Fibroblast of skin of right biceps (primary cell): ENCODE measurements around the gene IGSF9B.
"Not testable (repeated sequence)": the region's sequence is repeated elsewhere in the genome, so short reads cannot be mapped to it uniquely, and the experiment has no call there.

ENCODE experiments used
- DNase-seq: peaks from one replicate; pipeline ENCODE4 v3.0.0-alpha.2; 2013

Gene IGSF9B

GRCh38 chr11:133956650-133957633, at the start of gene IGSF9B:
Gene IGSF9B (minus strand): TSS chr11:133956968. CDS start chr11:133956754, 214 bp downstream.
- peak; percentile 70 for DNase-seq

- DNase-seq = no peak
These were observed 47.9 kb upstream of the IGSF9B start for GRCh38 chr11:134004496-134005172.

GRCh38 chr11:134003792-134004495, 47.2 kb upstream of the IGSF9B start:
- no peak for DNase-seq

- not testable (repeated sequence) for DNase-seq
These were observed 46.1 kb upstream of the IGSF9B start for GRCh38 chr11:134002819-134003218.

DNA sequence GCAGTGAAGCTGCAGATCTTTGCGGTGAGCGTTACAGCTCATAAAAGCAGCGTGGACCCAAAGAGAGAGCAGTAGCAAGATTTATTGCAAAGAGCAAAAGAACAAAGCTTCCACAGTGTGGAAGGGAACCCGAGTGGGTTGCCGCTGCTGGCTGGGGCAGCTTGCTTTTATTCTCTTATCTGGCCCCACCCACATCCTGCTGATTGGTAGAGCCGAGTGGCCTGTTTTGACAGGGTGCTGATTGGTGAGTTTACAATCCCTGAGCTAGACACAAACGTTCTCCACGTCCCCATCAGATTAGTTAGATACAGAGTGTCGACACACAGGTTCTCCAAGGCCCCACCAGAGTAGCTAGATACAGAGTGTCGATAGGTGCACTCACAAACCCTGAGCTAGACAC, 45.6 kb upstream of the IGSF9B start:
- DNase-seq = not testable (repeated sequence)

- DNase-seq = no peak
These were observed 44.8 kb upstream of the IGSF9B start for GRCh38 chr11:134001596-134001995.

GRCh38 chr11:134001088-134001487, 44.3 kb upstream of the IGSF9B start:
- DNase-seq = no peak

GRCh38 chr11:133999355-133999754, 42.6 kb upstream of the IGSF9B start:
- DNase-seq = no peak

DNA sequence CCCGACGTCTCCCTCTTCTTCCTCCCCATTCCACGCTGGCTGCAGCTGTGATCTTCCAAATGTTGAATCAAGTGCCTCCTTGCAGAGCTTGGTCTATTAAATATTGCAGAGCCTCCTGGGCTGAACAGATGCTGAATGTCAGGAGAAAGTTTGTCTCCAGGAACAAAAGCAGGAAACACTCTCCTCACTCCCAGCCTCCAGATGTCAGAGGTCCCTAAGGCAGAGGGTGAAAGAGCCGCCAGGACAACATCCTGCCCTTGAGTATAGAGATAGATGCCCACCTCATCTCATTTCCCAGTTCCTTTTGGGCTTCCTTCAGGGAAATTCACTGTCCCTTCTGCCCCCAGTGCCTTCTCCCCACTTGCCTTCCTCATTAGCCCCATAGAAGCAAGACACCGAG, 40.8 kb upstream of the IGSF9B start:
- no peak for DNase-seq

DNA sequence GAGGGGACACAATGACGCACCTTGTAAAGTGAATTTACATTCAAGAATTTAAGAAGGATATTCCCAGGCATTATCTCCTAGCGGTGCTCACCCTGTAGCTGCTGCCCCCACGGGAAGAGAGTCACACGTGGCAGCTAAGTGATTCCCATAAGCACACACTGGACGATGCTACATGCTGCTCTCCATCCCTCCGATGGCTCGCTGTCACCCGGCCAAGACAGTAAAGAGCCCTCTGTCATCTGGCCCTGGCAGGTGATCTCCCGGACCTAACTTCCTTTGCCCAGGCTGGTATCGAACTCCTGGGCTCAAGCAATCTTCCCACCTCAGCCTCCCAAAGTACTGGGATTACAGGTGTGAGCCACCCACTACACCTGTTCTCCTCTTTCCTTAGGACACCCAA, 39.9 kb upstream of the IGSF9B start:
- DNase-seq = no peak

DNA sequence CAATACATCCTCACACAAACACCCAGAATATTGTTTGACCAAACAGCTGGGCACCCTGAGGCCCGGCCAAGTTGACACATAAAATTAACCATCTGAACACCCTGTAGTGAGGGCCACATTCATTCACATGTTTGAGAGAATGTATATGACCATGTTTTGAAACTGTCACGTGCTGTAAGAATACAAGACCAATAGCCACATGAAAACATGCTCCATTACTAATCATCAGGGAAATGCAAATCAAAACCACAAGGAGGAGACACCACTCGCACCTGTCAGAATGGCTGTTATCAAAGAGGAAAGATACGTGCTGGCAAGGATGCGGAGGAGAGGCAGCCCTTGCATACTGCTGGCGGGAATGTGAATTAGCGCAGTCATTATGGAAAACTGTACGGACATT, 38.3 kb upstream of the IGSF9B start:
- no peak for DNase-seq

DNA sequence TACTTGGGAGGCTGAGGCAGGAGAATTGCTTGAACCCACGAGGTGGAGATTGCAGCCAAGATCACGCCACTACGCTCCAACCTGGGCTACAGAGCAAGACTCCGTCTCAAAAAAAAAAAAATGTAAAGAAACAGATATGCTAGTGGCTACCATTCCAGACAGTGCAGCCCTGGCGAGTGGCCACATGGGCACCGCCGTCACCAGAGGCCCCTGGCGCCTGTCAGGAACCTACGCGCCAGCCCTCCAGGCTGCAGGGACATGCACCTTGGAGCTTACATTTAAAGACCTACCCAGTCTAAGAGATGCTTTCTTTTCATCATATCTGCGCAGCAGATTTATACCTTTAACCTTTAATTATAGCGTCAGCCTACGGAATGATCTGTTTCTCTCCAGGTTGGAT, 37.2 kb upstream of the IGSF9B start:
- DNase-seq = no peak

DNA sequence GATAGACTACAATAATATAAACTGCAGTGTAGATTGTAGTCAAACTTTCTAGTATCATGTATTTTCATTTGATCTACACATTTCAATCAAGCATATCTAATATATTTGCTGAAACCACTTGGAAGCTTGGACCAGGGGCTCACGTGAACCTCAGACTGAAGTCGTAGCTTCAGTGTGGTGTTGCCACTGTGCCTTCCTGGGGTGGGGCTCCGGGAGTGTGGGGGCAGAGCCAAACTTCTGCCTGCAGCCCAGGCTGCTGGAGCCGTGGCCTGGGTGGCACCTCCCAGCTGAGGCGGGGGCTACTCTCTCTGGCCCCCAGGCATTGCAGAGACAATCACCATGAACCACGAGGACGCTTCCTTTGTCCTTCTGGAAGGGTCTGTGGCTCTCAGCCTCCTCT, 36.3 kb upstream of the IGSF9B start:
- DNase-seq = no peak

DNA sequence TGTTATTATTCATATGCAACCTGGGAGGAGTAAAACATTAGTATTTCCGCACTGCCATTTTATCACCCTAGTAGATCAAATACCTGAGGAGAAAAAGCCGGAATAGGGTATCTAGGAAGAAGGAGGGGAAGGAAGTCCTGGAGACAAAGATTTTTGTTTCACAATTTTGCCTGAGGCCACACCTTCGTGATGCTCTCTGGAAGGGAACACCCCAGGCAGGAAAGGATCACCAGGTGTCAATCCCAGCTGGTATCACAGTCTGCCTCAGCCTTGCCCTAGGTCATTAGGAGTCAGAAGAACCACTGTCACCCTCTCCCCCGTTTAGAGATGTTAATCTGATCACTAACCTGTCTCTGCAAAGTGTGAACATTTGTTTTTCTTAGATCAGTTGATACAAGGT, 35.4 kb upstream of the IGSF9B start:
- no peak for DNase-seq

DNA sequence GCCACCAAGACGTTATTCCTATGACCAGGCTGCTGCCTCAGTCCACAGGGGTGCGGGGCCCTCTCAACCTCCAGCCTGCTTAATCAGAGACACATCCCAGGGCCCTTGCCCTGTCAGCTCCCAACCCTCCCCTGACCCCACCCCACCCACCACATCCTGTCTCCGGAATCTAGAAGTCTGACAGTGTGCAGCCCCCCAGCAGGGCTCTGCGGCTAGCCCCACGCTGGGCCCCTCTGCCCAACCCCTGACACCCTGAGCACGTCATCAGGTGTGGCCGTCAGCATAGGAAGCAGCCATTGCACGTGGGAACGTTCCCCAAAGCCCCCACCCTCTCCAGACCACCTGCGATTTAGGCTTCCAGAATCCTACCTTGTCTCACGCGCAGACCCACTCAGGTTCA, 34.3 kb upstream of the IGSF9B start:
- DNase-seq = no peak

DNA sequence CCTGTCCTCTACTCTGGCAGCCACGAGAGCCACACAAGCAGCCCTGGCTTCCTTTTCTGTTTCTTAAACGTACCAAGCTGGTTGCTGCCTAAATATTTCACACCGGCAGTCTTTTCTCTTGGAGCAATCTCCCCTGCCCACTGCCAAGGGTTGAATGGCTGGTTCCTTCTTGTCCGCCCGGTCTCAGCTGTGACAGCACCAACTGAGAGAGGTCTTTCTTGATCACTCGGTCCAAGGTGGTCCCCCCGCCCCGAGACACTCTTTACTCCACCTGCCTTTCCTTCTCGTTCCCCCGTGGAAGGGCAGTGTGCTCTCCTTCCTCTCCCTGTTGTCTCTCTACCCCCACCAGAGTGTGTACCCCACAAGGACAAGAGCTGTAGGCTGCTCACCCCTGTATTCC, 33.7 kb upstream of the IGSF9B start:
- DNase-seq = no peak

DNA sequence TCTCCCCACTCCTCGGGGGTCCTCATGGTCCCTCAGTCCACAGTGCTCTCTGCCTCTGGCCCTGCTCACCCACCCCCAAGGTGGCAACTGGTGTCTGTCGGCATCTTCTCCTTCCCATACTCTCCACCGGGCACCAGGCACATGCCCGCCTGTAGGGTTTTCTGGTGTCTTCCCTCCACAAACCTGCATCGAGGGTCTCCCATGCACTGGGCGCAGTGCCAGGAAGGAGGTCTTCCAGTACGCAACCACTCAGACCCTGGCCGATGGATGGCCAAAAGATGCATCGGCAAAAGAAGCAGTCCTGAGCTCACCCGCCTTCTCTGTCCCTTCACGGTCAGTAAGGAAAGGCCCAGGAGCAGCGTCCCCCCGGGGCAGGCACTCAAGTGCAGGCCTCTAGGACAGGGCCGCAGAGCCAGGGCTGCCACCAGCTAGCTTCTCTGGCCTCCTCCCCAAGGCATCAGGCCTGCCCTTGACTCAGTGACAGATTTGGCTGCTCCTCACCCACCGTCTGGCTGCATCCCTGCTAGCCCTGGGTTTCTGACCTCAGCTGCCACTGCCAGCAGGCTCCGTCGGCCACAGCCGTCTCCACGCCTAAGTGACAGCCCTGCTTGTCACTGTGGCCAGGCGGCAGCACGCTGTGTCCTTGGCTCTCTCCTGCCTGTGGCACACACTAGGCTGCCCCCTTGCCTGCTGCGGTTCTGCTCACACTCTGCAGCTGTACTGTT, 32.1 kb upstream of the IGSF9B start:
- no peak for DNase-seq

DNA sequence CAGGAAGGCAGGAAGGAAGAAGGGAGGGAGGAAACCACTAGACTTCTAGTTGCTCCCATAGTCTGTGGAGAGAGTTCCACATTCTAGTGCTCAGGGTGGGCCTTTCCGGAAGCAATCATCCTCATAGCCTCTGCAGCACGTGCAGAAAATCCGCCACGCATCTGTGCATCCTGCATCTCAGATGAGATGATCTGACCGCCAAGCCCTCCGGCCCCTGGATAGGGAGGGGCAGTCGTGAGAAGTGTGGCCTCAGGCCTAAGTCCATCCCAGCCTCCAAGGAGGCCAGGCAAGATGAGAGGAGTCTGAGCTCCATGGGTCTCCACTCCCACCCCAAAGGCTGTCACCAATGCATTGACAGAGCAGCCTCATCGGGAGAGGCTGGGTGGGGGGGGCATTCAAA, 30.4 kb upstream of the IGSF9B start:
- no peak for DNase-seq

GRCh38 chr11:133985981-133986944, 29.5 kb upstream of the IGSF9B start:
- no peak for DNase-seq

- no peak for DNase-seq
These were observed 28.1 kb upstream of the IGSF9B start for GRCh38 chr11:133984828-133985227.

DNA sequence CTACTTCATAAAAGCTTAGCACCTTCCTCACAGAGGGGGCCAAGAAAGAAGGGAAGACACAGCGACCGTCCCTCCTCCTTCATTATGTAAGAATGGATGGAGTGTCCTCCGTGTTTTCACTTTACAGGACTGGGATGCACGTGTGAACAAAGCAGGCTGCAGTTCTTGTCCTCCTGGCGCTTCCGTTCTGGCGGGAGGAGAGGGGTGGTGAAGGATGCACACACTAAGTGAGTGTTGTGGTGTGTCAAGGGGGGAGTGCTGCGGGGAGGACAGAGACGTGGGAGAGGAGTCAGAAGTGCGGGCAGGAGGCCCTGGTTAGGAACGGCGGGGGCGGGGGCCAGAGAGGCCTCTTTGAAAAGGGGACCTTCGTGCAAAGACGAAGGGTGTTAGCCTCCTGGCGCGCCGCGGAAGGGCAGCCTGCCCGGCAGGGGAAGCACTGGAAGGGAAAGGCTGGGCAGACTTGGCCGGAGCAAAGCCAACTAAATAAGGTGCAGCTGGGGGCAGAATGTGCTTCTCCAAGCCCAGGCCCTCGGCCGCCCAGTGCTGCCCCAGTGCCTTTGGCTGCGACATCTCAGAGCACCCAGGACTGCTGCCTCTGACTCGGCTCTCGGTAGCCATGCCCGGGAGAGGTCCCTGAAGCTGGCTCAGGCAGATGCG, 27.0 kb upstream of the IGSF9B start:
- DNase-seq = no peak
